Measurements from ENCODE around the gene TEX10.

GRCh38 chr9:100396769-100397168, 44.0 kb upstream of the TEX10 start:
- no peak for TF ChIP-seq CTCF (conservative IDR thresholded peaks at IDR 0.05 in 1 of 2, IDR thresholded peaks at IDR 0.05 in 1 of 2; ENCODE audit: low read depth in 1 of 2, low read length in 2 of 2)
- TF ChIP-seq EZH2 (IDR thresholded peaks at IDR 0.05; ENCODE audit: low read length, missing control alignments), result no peak
